DND-41 (cell line): Measurements from ENCODE around the gene MAT2B.

Source experiments
- ATAC-seq: fragments of 200-7000 bp; cut with Tn5 transposase; 3 replicates; pipeline ENCODE4 v1.9.1; 2021; ENCODE audit warnings: low read depth; ENCODE audit not compliant: insufficient read depth
- DNase-seq: peaks from one replicate; pipeline ENCODE4 v3.0.0-alpha.2; 2020
- H2AFZ ChIP-seq: 2 replicates; pipeline ENCODE4 v1.6.0; 2012; ENCODE audit warnings: low read depth, low read length
- H3K27ac ChIP-seq: 2 replicates; pipeline ENCODE4 v1.5.1; 2012; ENCODE audit warnings: low read length, inconsistent platforms
- H3K27me3 ChIP-seq: fragments of 200-600 bp; sonication (generic); 2 replicates; pipeline ENCODE4 v1.6.0; 2012; ENCODE audit warnings: low read length, mild to moderate bottlenecking, inconsistent platforms; ENCODE audit not compliant: insufficient read depth, poor library complexity
- H3K36me3 ChIP-seq: 2 replicates; pipeline ENCODE4 v1.5.1; 2012; ENCODE audit warnings: low read length, inconsistent platforms; ENCODE audit not compliant: insufficient read depth
- H3K4me1 ChIP-seq: 2 replicates; pipeline ENCODE4 v1.5.1; 2012; ENCODE audit warnings: mild to moderate bottlenecking, low read length; ENCODE audit not compliant: insufficient read depth
- H3K4me2 ChIP-seq: 2 replicates; pipeline ENCODE4 v1.6.0; 2012; ENCODE audit warnings: mild to moderate bottlenecking, moderate library complexity, low read length, inconsistent platforms; ENCODE audit not compliant: insufficient read depth
- H3K4me3 ChIP-seq, 2 experiments: fragments of 200-600 bp in 1 of 2; shearing (Covaris generic) in 1 of 2; 2 replicates each; pipeline ENCODE4 v1.5.1; 2012 to 2016; ENCODE audit warnings: inconsistent platforms in 2 of 2, low read length in 2 of 2, mild to moderate bottlenecking in 2 of 2, low read depth in 1 of 2, moderate library complexity in 1 of 2
- H3K79me2 ChIP-seq: 2 replicates; pipeline ENCODE4 v1.6.0; 2012; ENCODE audit warnings: low read length, inconsistent platforms; ENCODE audit not compliant: insufficient read depth
- H3K9ac ChIP-seq: 2 replicates; pipeline ENCODE4 v1.6.0; 2012; ENCODE audit warnings: low read depth, mild to moderate bottlenecking, inconsistent platforms, low read length, moderate library complexity
- H3K9me3 ChIP-seq: 2 replicates; pipeline ENCODE4 v1.5.1; 2012; ENCODE audit warnings: low read length, moderate library complexity, mild to moderate bottlenecking, inconsistent platforms; ENCODE audit not compliant: insufficient read depth, severe bottlenecking
- H4K20me1 ChIP-seq: 2 replicates; pipeline ENCODE4 v1.6.0; 2012; ENCODE audit warnings: low read length; ENCODE audit not compliant: insufficient read depth
- CTCF ChIP-seq: IDR thresholded peaks from 2 replicates; pipeline ENCODE4 v1.5.1; 2012; ENCODE audit warnings: borderline replicate concordance, low read length, moderate library complexity, mild to moderate bottlenecking; ENCODE audit not compliant: poor library complexity, severe bottlenecking; ENCODE audit errors: extremely low read depth
- EZH2 ChIP-seq: IDR thresholded peaks from 3 replicates; pipeline ENCODE4 v1.6.1; 2012; ENCODE audit warnings: borderline replicate concordance, low read depth, mild to moderate bottlenecking, moderate library complexity, low read length, inconsistent platforms; ENCODE audit not compliant: severe bottlenecking

The MAT2B gene

GRCh38 chr5:163460562-163461171 is 44.8 kb upstream of the MAT2B start, which contains the start of gene HMMR:
Gene HMMR, plus strand, starts transcription at chr5:163460632. Its CDS starts 61 bp downstream, at chr5:163460693.
- Histone ChIP-seq H3K9ac (peak within 1 kb of the TSS; percentile 84), H3K79me2 (peaks cover 90% of the 10 kb centered on the region), H3K4me3 (peak within 1 kb of the TSS; percentile 67 to 77), H3K4me2 (peak within 1 kb of the TSS; percentile 86), H2AFZ (peak within 1 kb of the TSS; percentile 91), H3K4me1 (peaks cover 62% of the 10 kb centered on the region), H4K20me1 (no peaks in the 10 kb centered on the region), H3K9me3 (no peaks in the 10 kb centered on the region), H3K27me3 (no peaks in the 10 kb centered on the region), H3K36me3 (peaks cover 31% of the 10 kb centered on the region), H3K27ac (peak within 1 kb of the TSS; percentile 100)
- peak; percentile 0; the same call in 1 of the 3 replicates for ATAC-seq
- TF ChIP-seq EZH2 (no peak), CTCF (no peak)
- DNase-seq, result no peak

DNA sequence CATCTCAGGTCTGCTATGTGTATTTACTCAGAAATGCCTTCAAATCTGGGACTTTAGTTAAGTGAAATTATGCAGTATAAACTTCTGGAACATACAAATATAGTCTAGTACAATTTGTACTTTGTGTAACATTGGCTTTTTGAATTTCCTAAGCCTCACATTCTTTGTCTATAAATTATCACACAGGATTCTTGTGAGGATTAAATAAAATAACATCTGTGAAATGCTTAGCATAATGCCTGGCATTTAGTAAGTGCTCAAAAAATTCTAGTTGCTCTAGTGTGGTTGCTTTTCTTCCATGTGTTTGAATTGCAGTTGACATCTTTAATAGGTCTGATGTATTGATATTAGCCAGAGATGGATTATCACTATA is 42.4 kb upstream of the MAT2B start:
- H3K4me1 ChIP-seq, result peaks cover 41% of the 10 kb centered on the region
- H3K4me3 ChIP-seq, result no peak overlapping the region
- peaks cover 46% of the 10 kb centered on the region for H3K36me3 ChIP-seq
- H4K20me1 ChIP-seq, result no peaks in the 10 kb centered on the region
- TF ChIP-seq CTCF (no peak), EZH2 (no peak)
- H3K27ac ChIP-seq, result peak overlapping the region; percentile 98; the same call in 1 of the 2 replicates
- ATAC-seq (no peak), DNase-seq (no peak)
- H3K9ac ChIP-seq, result peak overlapping the region; percentile 82
- H3K9me3 ChIP-seq, result no peaks in the 10 kb centered on the region
- peak overlapping the region; percentile 81 for H3K4me2 ChIP-seq
- peak overlapping the region; percentile 36; the same call in 1 of the 2 replicates for H2AFZ ChIP-seq
- no peaks in the 10 kb centered on the region for H3K27me3 ChIP-seq
- H3K79me2 ChIP-seq, result peaks cover 84% of the 10 kb centered on the region

DNA sequence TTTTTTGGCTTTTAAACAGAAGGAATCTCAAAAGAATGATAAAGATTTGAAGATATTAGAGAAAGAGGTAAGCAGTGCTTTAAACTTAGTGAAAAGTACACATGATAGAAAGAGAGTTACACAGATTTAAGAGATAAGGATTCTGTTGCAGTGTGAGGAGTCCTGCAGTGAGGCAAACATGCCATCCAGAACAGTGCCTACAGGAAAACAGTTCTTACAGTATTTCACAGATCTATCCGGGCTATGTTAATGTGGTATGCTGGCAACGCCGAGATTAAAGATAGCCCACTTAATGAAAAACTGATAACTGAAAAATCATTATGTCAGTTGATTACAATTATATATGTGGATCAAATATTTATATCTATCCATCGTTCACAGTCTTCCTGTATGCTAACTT is 37.7 kb upstream of the MAT2B start:
- H2AFZ ChIP-seq, result no peak overlapping the region
- no peaks in the 10 kb centered on the region for H4K20me1 ChIP-seq
- H3K27ac ChIP-seq, result no peak overlapping the region
- no peak overlapping the region for H3K4me2 ChIP-seq
- H3K36me3 ChIP-seq, result peaks cover 92% of the 10 kb centered on the region
- peaks cover 47% of the 10 kb centered on the region for H3K79me2 ChIP-seq
- TF ChIP-seq EZH2 (no peak), CTCF (no peak)
- no peak for ATAC-seq
- no peak for DNase-seq
- no peak overlapping the region for H3K4me3 ChIP-seq
- H3K9ac ChIP-seq, result no peak overlapping the region
- no peaks in the 10 kb centered on the region for H3K27me3 ChIP-seq
- H3K4me1 ChIP-seq, result peaks cover 21% of the 10 kb centered on the region
- H3K9me3 ChIP-seq, result no peaks in the 10 kb centered on the region
